ENCODE results near the gene LGALS4. TPM values are rescaled to one million over a fixed set of nuclear protein-coding genes. Genes with fewer than 3 reads are reported as not detected.
A peak's percentile ranks its signal among the peaks of the same experiment; 100 is the strongest.

LGALS4 gene
- total RNA-seq, 6 experiments from 2014 or later = 21.0 to 376 (median 186) TPM

GRCh38 chr19:38853214-38853613, 40.5 kb upstream of the LGALS4 start:
- ATAC-seq = no peak
- intact Hi-C loops (cut with DNase I) = no loop called here
- 82% methylated on average over 9 of the region's 17 CpGs for WGBS (ENCODE audit: insufficient coverage, low coverage, low lambda C conversion rate, missing lambda C conversion rate)
- peaks cover 0 to 9% (median 3%) of the 10 kb centered on the region in 4 donors for H3K4me1 ChIP-seq
- H3K27me3 ChIP-seq = no peaks in the 10 kb centered on the region
- H3K4me3 ChIP-seq = peak overlapping the region in 1 of 3 donors; percentile 70
- no peaks in the 10 kb centered on the region for H3K36me3 ChIP-seq
- H3K9me3 ChIP-seq = no peaks in the 10 kb centered on the region
- TF ChIP-seq CTCF (IDR thresholded peaks at IDR 0.05) (no peak), POLR2A (IDR thresholded peaks at IDR 0.05) (no peak)
- H3K27ac ChIP-seq = peak overlapping the region in 2 of 3 donors; percentile 98 to 99
- DNase-seq = no peak

GRCh38 chr19:38852231-38853044, 39.7 kb upstream of the LGALS4 start:
- WGBS (ENCODE audit: insufficient coverage, low coverage, low lambda C conversion rate, missing lambda C conversion rate) = 2% methylated on average over 22 of the region's 52 CpGs
- peak in 1 of 4 donors; percentile 6 for TF ChIP-seq CTCF (IDR thresholded peaks at IDR 0.05)
- TF ChIP-seq POLR2A (IDR thresholded peaks at IDR 0.05) = peak; percentile 50
- H3K4me1 ChIP-seq = peaks cover 0 to 15% (median 8%) of the 10 kb centered on the region in 4 donors
- ATAC-seq (no peak), DNase-seq (peak; percentile 77 to 84 (median 83))
- no peaks in the 10 kb centered on the region for H3K27me3 ChIP-seq
- H3K9me3 ChIP-seq = no peaks in the 10 kb centered on the region
- intact Hi-C loops (cut with DNase I) = no loop called here
- H3K27ac ChIP-seq = peak overlapping the region; percentile 98 to 99 (median 98)
- H3K4me3 ChIP-seq = peak overlapping the region; percentile 70 to 89 (median 76)
- peaks cover 0 to 3% (median under 1%) of the 10 kb centered on the region in 4 donors for H3K36me3 ChIP-seq

GRCh38 chr19:38851622-38852230, 39.0 kb upstream of the LGALS4 start:
- WGBS (ENCODE audit: insufficient coverage, low coverage, low lambda C conversion rate, missing lambda C conversion rate) = under 1% methylated on average over 30 of the region's 67 CpGs
- H3K36me3 ChIP-seq = peaks cover 2 to 11% (median 7%) of the 10 kb centered on the region in 4 donors
- no peaks in the 10 kb centered on the region for H3K27me3 ChIP-seq
- DNase-seq (peak; percentile 96 to 97 (median 97)), ATAC-seq (peak; percentile 53 to 60 (median 58))
- TF ChIP-seq CTCF (IDR thresholded peaks at IDR 0.05) (no peak), POLR2A (IDR thresholded peaks at IDR 0.05) (peak; percentile 92)
- intact Hi-C loops (cut with DNase I) = no loop called here
- H3K4me3 ChIP-seq = peak overlapping the region; percentile 70 to 89 (median 76)
- peaks cover 0 to 22% (median 10%) of the 10 kb centered on the region in 4 donors for H3K4me1 ChIP-seq
- H3K27ac ChIP-seq = peak overlapping the region; percentile 98 to 99 (median 98)
- no peaks in the 10 kb centered on the region for H3K9me3 ChIP-seq

- intact Hi-C loops (cut with DNase I) = no loop called here
- Histone ChIP-seq H3K27ac (peak overlapping the region; percentile 97 to 98 (median 98)), H3K27me3 (no peaks in the 10 kb centered on the region), H3K4me1 (peaks cover 0 to 27% (median 10%) of the 10 kb centered on the region in 4 donors), H3K36me3 (peaks cover 6 to 17% (median 12%) of the 10 kb centered on the region in 4 donors), H3K4me3 (peak overlapping the region; percentile 49 to 76 (median 70)), H3K9me3 (no peaks in the 10 kb centered on the region)
- ATAC-seq = no peak
- peak; percentile 45 to 70 (median 64) for DNase-seq
- TF ChIP-seq POLR2A (IDR thresholded peaks at IDR 0.05) (no peak), CTCF (IDR thresholded peaks at IDR 0.05) (no peak)
- 7% methylated on average over 35 of the region's 40 CpGs for WGBS (ENCODE audit: insufficient coverage, low coverage, low lambda C conversion rate, missing lambda C conversion rate)
Measured at GRCh38 chr19:38850976-38851621, 38.4 kb upstream of the LGALS4 start.

Data from right lobe of liver (tissue), 6 donors.